Stomach (tissue), 9 donors: ENCODE results near the gene SUN3. TPM values are rescaled to one million over a fixed set of nuclear protein-coding genes. Genes with fewer than 3 reads are reported as not detected.
A peak's percentile ranks its signal among the peaks of the same experiment; 100 is the strongest.

Experiments
- DNase-seq, 2 donors: peaks; one replicate each; pipeline versions ENCODE4 v3.0.0 to v3.0.0-alpha.2; 2013 to 2019
- H3K27ac ChIP-seq, 5 donors: fragments of 200-600 bp in 4 of 5; sonication (generic) in 4 of 5; one replicate each; pipeline ENCODE4 v1.5.1; 2013 to 2019; ENCODE audit warnings: mild to moderate bottlenecking in 1 of 5, moderate library complexity in 1 of 5
- H3K27me3 ChIP-seq, 3 donors: fragments of 200-600 bp; sonication (generic); one replicate each; pipeline ENCODE4 v1.5.1; 2017 to 2019; ENCODE audit warnings: mixed run types in 1 of 3
- H3K36me3 ChIP-seq, 4 donors: fragments of 200-600 bp; sonication (generic); 1 replicate in 3 of 4; 2 replicates in 1 of 4; pipeline ENCODE4 v1.5.1; 2016 to 2019
- H3K4me1 ChIP-seq, 4 donors: fragments of 200-600 bp; sonication (generic); one replicate each; pipeline ENCODE4 v1.5.1; 2016 to 2019
- H3K4me3 ChIP-seq, 4 donors: fragments of 200-600 bp; sonication (generic) in 3 of 4; one replicate each; pipeline ENCODE4 v1.5.1; 2016 to 2019; ENCODE audit warnings: mild to moderate bottlenecking in 1 of 4
- H3K9me3 ChIP-seq, 4 donors: fragments of 200-600 bp; sonication (generic); one replicate each; pipeline ENCODE4 v1.5.1; 2016 to 2019
- CTCF ChIP-seq, 7 experiments: fragments of 450-650 bp in 4 of 7; fragments of 200-600 bp in 3 of 7; sonication (generic) in 3 of 7; IDR thresholded peaks; one replicate each; pipeline ENCODE4 v1.5.1; 2016 to 2019; ENCODE audit warnings: antibody characterized with exemption in 7 of 7, control low read depth in 2 of 7, mild to moderate bottlenecking in 1 of 7
- EP300 ChIP-seq: sonication (generic); formaldehyde crosslinking; IDR thresholded peaks from one replicate; pipeline ENCODE4 v1.6.1; 2017; ENCODE audit warnings: antibody characterized with exemption
- POLR2A ChIP-seq, 4 donors: fragments of 450-650 bp; IDR thresholded peaks; one replicate each; pipeline ENCODE4 v1.6.1; 2016; ENCODE audit warnings: antibody characterized with exemption in 4 of 4, control low read depth in 2 of 4, mild to moderate bottlenecking in 1 of 4, moderate library complexity in 1 of 4
- POLR2AphosphoS5 ChIP-seq, 3 donors: sonication (generic); formaldehyde crosslinking; IDR thresholded peaks; one replicate each; pipeline ENCODE4 v1.6.1; 2016; ENCODE audit warnings: antibody characterized with exemption in 3 of 3
- WGBS, 5 donors: extraction: QIAGEN DNeasy Blood & Tissue Kit in 3 of 5; methylation state at CpG; one replicate each; pipeline versions ENCODE4 v1.1.5 to v1.1.7; 2013 to 2018; 5-methylcytosine and 5-hydroxymethylcytosine counted together
- intact Hi-C: fragments of 100-400 bp; cut with DNase I; formaldehyde crosslinking; loops from one replicate; pipeline ENCODE4 v1.15.1; 2023; ENCODE audit warnings: low total_unique reads
- polyA plus RNA-seq, 3 donors: library from polyadenylated mRNA; stranded (reverse); fragments of 200-250 nt; gene quantifications; one replicate each; pipeline ENCODE4 v1.2.3, GENCODE V29; 2013
- total RNA-seq, 5 donors: library from RNA; depleted of rRNA; stranded (reverse); fragments of >200 nt; gene quantifications; one replicate each; pipeline versions ENCODE4 v1.1.0 to v1.2.3, GENCODE V29; 2014 to 2016
- donor health status: healthy with polysubstance abuse.
- donor health status: Bipolar disorder and iron deficiency.
- donor health status: healthy.

SUN3 gene
- total and polyA plus RNA-seq, 8 donors = not detected

GRCh38 chr7:47970761-47971160, 58.1 kb downstream of the SUN3 start:
- Histone ChIP-seq H3K4me1 (peaks cover 0 to 14% (median 0%) of the 10 kb centered on the region in 4 donors), H3K36me3 (peaks cover 57 to 91% (median 81%) of the 10 kb centered on the region in 4 donors), H3K27me3 (no peaks in the 10 kb centered on the region), H3K27ac (peak overlapping the region in 4 of 5 donors; percentile 16 to 57 (median 49)), H3K9me3 (no peaks in the 10 kb centered on the region), H3K4me3 (no peak overlapping the region)
- DNase-seq = no peak
- WGBS, 5 donors = 29 to 56% (median 34%) methylated on average over 1 of the region's 1 CpG
- TF ChIP-seq EP300 = no peak
- no peak for TF ChIP-seq CTCF (IDR thresholded peaks at IDR 0.05)
- no peak for TF ChIP-seq POLR2AphosphoS5 (IDR thresholded peaks at IDR 0.05)
- TF ChIP-seq POLR2A (IDR thresholded peaks at IDR 0.05) = no peak
- intact Hi-C loops = no loop called here

- peak overlapping the region in 1 of 5 donors; percentile 51 for H3K27ac ChIP-seq
- H3K9me3 ChIP-seq = no peaks in the 10 kb centered on the region
- H3K4me3 ChIP-seq = no peak overlapping the region
- DNase-seq = peak; percentile 59 to 86
- intact Hi-C loops = no loop called here
- 42 to 55% (median 48%) methylated on average over 5 of the region's 5 CpGs for WGBS, 5 donors
- peaks cover 59 to 91% (median 81%) of the 10 kb centered on the region in 4 donors for H3K36me3 ChIP-seq
- TF ChIP-seq EP300 (no peak), POLR2A (IDR thresholded peaks at IDR 0.05) (no peak), POLR2AphosphoS5 (IDR thresholded peaks at IDR 0.05) (no peak), CTCF (IDR thresholded peaks at IDR 0.05) (peak in 5 of 7 experiments; percentile 31 to 80 (median 78))
- H3K4me1 ChIP-seq = peaks cover 0 to 14% (median 0%) of the 10 kb centered on the region in 4 donors
- no peaks in the 10 kb centered on the region for H3K27me3 ChIP-seq
These were observed 59.8 kb downstream of the SUN3 start for GRCh38 chr7:47968847-47969774.

- Histone ChIP-seq H3K27me3 (no peaks in the 10 kb centered on the region), H3K4me3 (no peak overlapping the region), H3K27ac (no peak overlapping the region), H3K36me3 (peaks cover 56 to 91% (median 81%) of the 10 kb centered on the region in 4 donors), H3K9me3 (no peaks in the 10 kb centered on the region), H3K4me1 (peaks cover 0 to 14% (median 0%) of the 10 kb centered on the region in 4 donors)
- 81 to 94% (median 88%) methylated on average over 2 of the region's 2 CpGs for WGBS, 5 donors
- intact Hi-C loops = no loop called here
- no peak for TF ChIP-seq CTCF (IDR thresholded peaks at IDR 0.05)
- TF ChIP-seq POLR2AphosphoS5 (IDR thresholded peaks at IDR 0.05) = no peak
- TF ChIP-seq POLR2A (IDR thresholded peaks at IDR 0.05) = no peak
- no peak for TF ChIP-seq EP300
- no peak for DNase-seq
These were observed 61.2 kb downstream of the SUN3 start for GRCh38 chr7:47967708-47968107.

- 92 to 96% (median 93%) methylated on average over 5 of the region's 5 CpGs for WGBS, 5 donors
- TF ChIP-seq POLR2A (IDR thresholded peaks at IDR 0.05) = no peak
- TF ChIP-seq EP300 = no peak
- TF ChIP-seq POLR2AphosphoS5 (IDR thresholded peaks at IDR 0.05) = no peak
- no peak for TF ChIP-seq CTCF (IDR thresholded peaks at IDR 0.05)
- no peak overlapping the region for H3K27ac ChIP-seq
- H3K4me3 ChIP-seq = no peak overlapping the region
- intact Hi-C loops = no loop called here
- no peaks in the 10 kb centered on the region for H3K27me3 ChIP-seq
- peaks cover 60 to 92% (median 81%) of the 10 kb centered on the region in 4 donors for H3K36me3 ChIP-seq
- peaks cover 0 to 14% (median 0%) of the 10 kb centered on the region in 4 donors for H3K4me1 ChIP-seq
- H3K9me3 ChIP-seq = no peaks in the 10 kb centered on the region
- DNase-seq = no peak
These were observed 61.8 kb downstream of the SUN3 start for GRCh38 chr7:47967123-47967522.
